ENCODE data around the gene TBC1D24. TPM values are rescaled to one million over a fixed set of nuclear protein-coding genes. Genes with fewer than 3 reads are reported as not detected.
A peak's percentile ranks its signal among the peaks of the same experiment; 100 is the strongest.

Gene TBC1D24
- total and polyA plus RNA-seq, 7 donors, result 0.60 to 16.1 (median 6.5) TPM

DNA sequence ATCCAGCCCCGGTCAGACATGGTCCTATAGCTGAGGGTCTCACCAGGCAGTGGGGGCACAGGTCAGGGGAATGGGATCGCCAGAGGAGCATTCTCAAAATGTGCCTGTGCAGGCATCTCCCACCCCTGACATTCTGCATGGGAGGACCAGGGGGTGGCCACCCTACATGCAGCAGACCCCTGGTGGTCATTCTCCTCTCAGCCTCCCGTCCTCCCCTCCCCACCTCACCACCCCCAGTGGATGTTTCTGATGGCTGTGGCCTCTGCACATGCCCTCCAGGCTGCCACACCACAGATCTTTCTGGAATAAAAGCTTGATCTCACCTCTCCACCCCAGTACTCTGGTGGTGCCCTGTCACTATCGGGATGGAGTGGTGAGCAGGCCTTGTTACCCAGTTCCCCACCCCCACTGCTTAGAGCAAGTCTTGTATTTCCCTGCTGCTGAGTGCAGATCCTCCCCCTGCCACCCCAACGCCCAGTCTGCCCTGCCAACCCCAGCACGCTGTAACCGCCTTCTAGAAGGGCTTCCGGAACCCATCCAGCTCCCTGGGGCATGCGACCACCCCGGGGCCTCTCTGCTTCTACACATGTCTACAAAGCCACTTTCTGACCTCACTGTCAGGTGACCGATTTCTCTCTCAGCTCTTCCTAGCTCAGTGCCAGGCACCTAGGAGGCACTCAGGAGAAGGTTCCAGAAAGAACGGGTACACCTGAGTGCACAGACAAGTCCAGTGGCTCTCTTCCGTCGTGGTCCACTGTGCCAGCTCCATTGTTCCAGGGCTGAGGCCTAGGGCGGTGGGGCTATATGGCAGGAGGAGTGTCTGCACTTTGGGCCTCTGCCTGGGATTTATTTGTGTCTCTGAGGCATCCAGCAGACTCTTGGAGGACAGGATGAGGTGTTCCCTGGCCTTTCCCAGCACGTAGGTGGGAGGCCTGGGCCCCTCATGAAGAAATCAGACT lies 9.3 kb downstream of the TBC1D24 start:
- intact Hi-C loops (cut with DNase I), result loop anchor here (5.0 kb wide), 1 partner anchor 57 kb away; the partner anchor contains the start of gene CCNF
- no peaks in the 10 kb centered on the region for H3K9me3 ChIP-seq
- TF ChIP-seq POLR2AphosphoS5 (IDR thresholded peaks at IDR 0.05) (no peak), EP300 (IDR thresholded peaks at IDR 0.05) (no peak), POLR2A (IDR thresholded peaks at IDR 0.05) (no peak)
- TF ChIP-seq, protein P1, sequence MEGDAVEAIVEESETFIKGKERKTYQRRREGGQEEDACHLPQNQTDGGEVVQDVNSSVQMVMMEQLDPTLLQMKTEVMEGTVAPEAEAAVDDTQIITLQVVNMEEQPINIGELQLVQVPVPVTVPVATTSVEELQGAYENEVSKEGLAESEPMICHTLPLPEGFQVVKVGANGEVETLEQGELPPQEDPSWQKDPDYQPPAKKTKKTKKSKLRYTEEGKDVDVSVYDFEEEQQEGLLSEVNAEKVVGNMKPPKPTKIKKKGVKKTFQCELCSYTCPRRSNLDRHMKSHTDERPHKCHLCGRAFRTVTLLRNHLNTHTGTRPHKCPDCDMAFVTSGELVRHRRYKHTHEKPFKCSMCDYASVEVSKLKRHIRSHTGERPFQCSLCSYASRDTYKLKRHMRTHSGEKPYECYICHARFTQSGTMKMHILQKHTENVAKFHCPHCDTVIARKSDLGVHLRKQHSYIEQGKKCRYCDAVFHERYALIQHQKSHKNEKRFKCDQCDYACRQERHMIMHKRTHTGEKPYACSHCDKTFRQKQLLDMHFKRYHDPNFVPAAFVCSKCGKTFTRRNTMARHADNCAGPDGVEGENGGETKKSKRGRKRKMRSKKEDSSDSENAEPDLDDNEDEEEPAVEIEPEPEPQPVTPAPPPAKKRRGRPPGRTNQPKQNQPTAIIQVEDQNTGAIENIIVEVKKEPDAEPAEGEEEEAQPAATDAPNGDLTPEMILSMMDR (IDR thresholded peaks at IDR 0.05), result no peak
- H3K4me3 ChIP-seq, result peak overlapping the region in 1 of 4 donors; percentile 41
- H3K4me1 ChIP-seq, result peaks cover 0 to 30% (median 26%) of the 10 kb centered on the region in 4 donors
- H3K27me3 ChIP-seq, result no peaks in the 10 kb centered on the region
- no peaks in the 10 kb centered on the region for H3K36me3 ChIP-seq
- WGBS, 2 donors, result 91 to 92% methylated on average over 16 of the region's 16 CpGs
- DNase-seq, result no peak
- H3K27ac ChIP-seq, result peak overlapping the region; percentile 83 to 91 (median 84)

DNA sequence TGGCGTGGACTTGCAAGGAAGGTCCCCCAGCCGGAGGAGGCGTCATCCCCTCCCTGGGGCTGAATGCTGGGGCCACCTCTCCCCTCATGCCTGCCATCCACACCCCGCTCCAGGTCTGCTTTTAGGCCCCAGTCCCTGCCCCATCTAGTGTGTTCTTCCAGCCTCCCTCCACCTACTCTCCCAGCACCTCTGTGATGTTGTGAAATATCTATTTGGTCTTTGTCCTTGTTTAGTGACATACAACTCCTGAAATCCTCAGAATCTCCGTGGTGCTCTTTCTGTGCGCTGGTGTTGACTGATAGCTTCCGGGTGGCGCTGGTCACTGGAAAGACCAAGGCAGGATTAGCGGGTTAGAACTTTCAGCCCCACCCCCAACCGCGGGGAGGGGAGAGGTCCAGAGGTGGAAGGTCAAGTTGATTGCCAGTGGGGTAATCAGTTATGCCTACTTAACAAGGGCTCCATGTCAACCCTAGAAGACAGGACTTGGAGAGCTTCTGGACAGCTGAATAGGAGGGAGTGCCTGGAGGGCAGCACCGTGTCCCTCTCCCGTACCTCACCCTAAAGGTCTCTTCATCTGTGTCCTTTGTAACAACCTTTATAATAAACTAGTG lies 10.1 kb downstream of the TBC1D24 start:
- DNase-seq, result no peak
- intact Hi-C loops (cut with DNase I), result loop anchor here (5.0 kb wide), 1 partner anchor 58 kb away; the partner anchor contains the start of gene CCNF
- Histone ChIP-seq H3K4me3 (no peak overlapping the region), H3K27ac (no peak overlapping the region), H3K4me1 (peaks cover 0 to 30% (median 26%) of the 10 kb centered on the region in 4 donors), H3K36me3 (peaks cover 0 to under 1% (median 0%) of the 10 kb centered on the region in 4 donors), H3K9me3 (no peaks in the 10 kb centered on the region), H3K27me3 (no peaks in the 10 kb centered on the region)
- WGBS, 2 donors, result 86 to 89% methylated on average over 13 of the region's 13 CpGs
- TF ChIP-seq, protein P1 (IDR thresholded peaks at IDR 0.05), result no peak
- TF ChIP-seq EP300 (IDR thresholded peaks at IDR 0.05) (no peak), POLR2AphosphoS5 (IDR thresholded peaks at IDR 0.05) (no peak), POLR2A (IDR thresholded peaks at IDR 0.05) (no peak)

DNA sequence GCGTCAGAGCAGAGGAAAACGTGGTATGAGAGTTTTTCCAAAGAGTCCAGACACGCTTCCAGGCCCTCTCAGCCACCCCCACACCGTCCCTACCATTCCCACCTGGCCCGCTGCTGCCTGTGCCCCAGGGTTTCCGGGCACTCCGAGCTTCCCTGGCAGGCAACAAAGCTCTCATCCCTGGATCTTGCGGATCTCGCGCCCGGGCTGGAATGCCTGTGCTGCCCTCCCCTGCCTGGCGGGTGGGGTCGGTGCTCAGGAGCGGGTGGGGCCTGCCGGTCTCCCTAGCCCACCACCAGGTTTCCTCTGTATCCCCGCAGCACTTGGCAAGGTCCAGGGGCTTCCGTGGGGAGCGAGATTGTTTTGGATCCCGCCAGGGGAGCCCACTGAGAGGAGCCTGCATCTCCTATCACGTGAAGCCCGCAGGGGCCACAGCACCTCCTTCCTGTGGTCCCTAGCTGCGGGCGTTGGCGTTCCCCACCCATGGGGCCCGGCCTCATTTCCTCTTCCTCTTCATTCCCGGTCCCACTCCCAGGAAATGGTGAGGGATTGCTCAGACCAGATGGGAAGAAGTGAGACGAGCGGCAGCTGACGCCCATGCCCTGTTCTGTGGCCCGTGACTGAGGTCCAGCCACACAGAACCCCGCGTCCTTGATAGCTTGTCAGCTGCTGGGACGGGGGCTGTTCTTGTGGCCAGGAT lies 11.0 kb downstream of the TBC1D24 start:
- no peak for TF ChIP-seq EP300 (IDR thresholded peaks at IDR 0.05)
- TF ChIP-seq POLR2A (IDR thresholded peaks at IDR 0.05), result no peak
- 84% methylated on average over 33 of the region's 33 CpGs for WGBS, 2 donors
- H3K4me1 ChIP-seq, result peaks cover 0 to 30% (median 26%) of the 10 kb centered on the region in 4 donors
- intact Hi-C loops (cut with DNase I), result no loop called here
- H3K36me3 ChIP-seq, result peaks cover 0 to 8% (median 0%) of the 10 kb centered on the region in 4 donors
- H3K4me3 ChIP-seq, result no peak overlapping the region
- H3K27ac ChIP-seq, result no peak overlapping the region
- no peak for DNase-seq
- H3K9me3 ChIP-seq, result no peaks in the 10 kb centered on the region
- no peaks in the 10 kb centered on the region for H3K27me3 ChIP-seq

DNA sequence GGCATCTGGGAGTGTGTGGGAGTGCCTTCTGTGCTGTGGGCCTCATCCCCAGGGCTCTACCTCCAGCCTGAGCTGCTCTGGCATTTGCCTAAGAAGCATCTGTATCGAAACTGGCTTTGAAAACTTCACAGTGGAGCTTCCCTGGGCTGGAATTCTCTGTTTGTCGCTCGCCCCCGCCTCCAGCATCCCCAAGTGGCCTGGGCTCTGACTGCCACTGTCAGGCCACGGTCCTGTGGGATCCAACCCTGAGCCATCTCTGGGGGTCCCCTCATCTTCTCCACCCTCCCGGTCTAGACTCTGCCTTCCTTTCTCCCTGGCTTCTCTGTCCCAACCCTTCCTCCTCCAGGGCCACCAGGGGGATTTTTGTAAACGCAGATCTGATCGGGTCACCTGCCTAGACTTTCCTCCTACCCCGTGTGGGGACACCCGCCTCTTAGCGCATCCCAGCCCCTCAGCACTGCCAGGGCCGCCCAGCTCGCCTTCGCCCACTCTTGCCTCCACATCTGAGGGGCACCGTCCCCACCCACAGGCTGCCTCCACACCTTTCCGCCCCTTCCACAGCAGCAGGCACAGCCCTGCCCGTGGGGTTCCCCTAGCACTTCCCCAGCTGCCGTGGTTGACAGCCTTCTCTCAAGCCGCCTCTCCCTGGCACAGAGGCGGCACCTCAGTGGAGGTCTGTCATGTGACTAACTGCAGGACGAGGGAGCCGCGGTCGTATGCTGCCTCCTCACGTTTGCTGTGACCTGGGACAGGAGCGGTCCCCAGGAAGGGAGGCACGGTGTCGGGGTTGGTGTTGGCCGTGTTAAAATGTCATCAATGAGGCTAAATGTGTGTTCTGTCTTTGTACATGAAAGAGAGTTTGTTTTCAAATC lies 12.0 kb downstream of the TBC1D24 start:
- intact Hi-C loops (cut with DNase I), result no loop called here
- TF ChIP-seq POLR2A (IDR thresholded peaks at IDR 0.05), result no peak
- no peaks in the 10 kb centered on the region for H3K9me3 ChIP-seq
- H3K36me3 ChIP-seq, result peaks cover 0 to 8% (median 0%) of the 10 kb centered on the region in 4 donors
- H3K4me1 ChIP-seq, result peaks cover 0 to 29% (median 25%) of the 10 kb centered on the region in 4 donors
- no peak overlapping the region for H3K4me3 ChIP-seq
- no peaks in the 10 kb centered on the region for H3K27me3 ChIP-seq
- no peak for DNase-seq
- 40 to 50% methylated on average over 29 of the region's 29 CpGs for WGBS, 2 donors
- H3K27ac ChIP-seq, result no peak overlapping the region

DNA sequence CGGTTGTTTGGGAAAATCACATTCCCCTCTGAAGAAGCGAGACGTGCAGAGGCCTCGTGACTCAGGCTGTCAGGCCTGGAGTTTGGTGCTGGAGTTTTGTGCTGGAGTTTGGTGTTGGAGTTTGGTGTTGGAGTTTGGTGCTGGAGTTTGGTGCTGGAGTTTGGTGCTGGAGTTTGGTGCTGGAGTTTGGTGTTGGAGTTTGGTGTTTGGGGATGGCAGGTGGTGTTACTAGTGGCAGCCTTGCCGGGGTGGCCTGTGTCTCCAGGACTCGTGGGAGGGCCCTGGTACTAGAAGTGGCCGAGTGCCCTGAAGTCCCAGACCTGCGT lies 12.6 kb downstream of the TBC1D24 start:
- intact Hi-C loops (cut with DNase I), result no loop called here
- Histone ChIP-seq H3K27ac (no peak overlapping the region), H3K27me3 (no peaks in the 10 kb centered on the region), H3K36me3 (peaks cover 0 to 8% (median 0%) of the 10 kb centered on the region in 4 donors), H3K9me3 (no peaks in the 10 kb centered on the region), H3K4me1 (peaks cover 0 to 23% (median 20%) of the 10 kb centered on the region in 4 donors), H3K4me3 (no peak overlapping the region)
- TF ChIP-seq, protein P1 (IDR thresholded peaks at IDR 0.05), result no peak
- no peak for TF ChIP-seq POLR2A (IDR thresholded peaks at IDR 0.05)
- TF ChIP-seq POLR2AphosphoS5 (IDR thresholded peaks at IDR 0.05), result no peak
- TF ChIP-seq EP300 (IDR thresholded peaks at IDR 0.05), result no peak
- DNase-seq, result no peak
- 59 to 77% methylated on average over 8 of the region's 8 CpGs for WGBS, 2 donors

Measured in sigmoid colon (tissue), 7 donors.